OCI-LY3 (cell line): ENCODE results near the gene ERBIN.

Source experiments
- CTCF ChIP-seq: fragments of 200-600, 300-600 bp; sonication (generic); IDR thresholded peaks from 2 replicates; pipeline ENCODE4 v1.5.1; 2014; ENCODE audit warnings: antibody characterized with exemption, low read length, low read depth
- EZH2phosphoT487 ChIP-seq: fragments of 200-600 bp; shearing (Covaris generic); IDR thresholded peaks from 2 replicates; pipeline ENCODE4 v1.6.1; 2018; ENCODE audit warnings: antibody characterized with exemption, mixed run types, low read depth

GRCh38 chr5:65882278-65882677, 44.1 kb upstream of the ERBIN start:
- no peak for TF ChIP-seq CTCF
- TF ChIP-seq EZH2phosphoT487: no peak
